HG03442 (cell line): Measurements from ENCODE around the gene PDXK.
A peak's percentile ranks its signal among the peaks of the same experiment; 100 is the strongest.

Source experiments
- ATAC-seq: cut with Tn5 transposase; IDR thresholded peaks from one replicate; pipeline ENCODE4 v1.9.1; 2021; ENCODE audit warnings: mild to moderate bottlenecking, moderate library complexity; ENCODE audit not compliant: unreplicated experiment

The PDXK gene

DNA sequence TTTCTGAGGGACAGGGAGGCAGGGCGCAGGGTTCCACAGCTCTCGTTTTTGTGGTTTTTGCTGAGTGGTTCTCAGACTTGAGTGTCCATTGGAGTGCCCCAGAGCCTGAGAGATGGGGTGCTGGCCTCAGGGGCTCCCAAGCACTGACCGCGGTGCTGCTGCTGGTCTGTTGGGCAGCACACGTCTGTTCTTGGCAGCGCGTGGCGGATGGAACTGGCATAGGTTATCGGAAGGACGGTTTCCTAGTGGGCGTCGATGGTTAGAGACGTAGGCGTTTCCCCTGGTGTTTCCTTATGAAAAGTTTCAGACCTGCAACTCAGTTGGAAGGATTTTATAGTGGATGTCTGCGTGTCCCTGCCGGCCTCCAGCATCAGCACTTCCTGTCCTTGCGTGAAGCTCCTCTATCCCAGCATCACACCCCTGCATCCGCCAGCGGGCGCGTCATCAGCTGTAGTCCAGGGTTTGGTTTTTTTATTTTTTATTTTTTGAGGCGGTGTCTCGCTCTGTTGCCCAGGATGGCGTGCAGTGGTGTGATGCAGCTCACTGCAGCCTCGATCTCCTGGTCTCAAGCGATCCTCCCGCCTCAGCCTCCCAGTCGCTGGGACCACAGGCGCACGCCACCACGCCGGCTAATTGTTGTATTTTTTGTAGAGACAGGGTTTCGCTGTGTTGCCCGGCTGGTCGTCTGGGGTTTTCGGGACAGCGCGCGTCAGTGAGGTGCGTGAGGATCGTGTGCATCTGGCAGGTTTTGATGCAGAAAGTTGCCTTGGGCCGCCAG is 82.3 kb downstream of the PDXK start:
- ATAC-seq, result no peak

DNA sequence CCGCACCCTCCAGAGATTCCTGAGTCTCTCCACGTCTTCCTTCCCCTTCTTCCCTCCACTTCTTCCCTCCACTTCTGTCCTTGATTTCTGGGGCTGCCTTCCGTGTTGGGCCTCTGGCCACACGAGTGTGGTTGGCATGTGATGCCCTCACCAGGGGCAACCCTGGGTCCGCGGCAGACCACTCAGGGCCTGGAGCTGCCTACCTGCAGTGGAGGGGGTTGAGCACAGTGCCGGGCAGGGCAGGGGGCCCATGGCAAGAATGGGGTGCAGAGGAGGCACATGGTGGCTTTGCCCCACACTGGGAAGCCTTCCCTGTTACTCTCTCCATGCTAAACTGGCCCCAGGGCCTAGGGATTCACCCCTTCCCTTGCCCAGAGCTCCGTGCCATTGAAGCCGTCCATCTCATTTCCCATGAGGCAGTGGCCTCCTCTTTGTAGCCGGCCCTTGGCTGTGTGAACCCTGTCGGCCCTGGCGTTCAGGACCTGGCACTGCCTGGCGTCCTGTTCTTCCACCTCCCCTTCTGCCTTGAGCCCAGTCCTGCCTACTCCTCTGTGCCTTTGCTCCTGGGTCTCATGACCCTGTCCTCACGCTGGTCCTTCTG is 83.9 kb downstream of the PDXK start:
- no peak for ATAC-seq

DNA sequence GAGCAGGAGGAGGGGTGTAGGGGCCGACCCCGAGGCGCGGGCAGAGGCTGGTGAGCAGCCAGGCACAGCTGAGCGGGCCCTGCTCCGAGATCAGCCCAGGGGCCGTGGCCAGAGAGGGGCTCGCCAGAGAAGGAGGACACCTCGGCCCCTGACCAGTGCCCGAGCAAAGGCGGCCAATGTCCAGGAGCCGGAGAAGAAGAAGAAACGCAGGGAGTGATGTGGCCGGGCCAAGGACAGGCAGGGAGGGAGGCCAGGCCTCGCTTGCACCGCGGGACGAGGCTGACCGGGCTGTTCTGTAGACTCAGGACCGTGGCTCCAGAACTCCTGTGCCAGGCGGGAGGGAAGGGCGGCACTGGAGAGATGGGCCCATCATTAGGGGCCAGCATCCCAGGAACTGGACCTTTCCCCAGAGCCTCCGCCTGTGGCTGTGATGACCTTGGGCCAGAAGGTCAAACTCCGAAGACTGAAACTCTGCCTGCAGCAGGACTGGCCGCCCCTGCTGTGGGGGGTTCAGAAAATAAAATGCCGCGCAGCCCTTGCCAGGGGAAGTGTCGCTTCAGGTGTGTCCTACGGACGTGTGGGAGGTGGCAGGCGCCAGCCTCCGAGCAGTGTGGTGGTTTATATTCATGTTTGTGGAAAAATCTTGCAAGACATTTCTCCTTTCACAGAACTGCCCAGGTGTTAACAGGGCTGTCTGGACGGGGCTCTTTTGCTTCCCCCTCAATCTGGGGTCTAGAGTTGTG is 84.8 kb downstream of the PDXK start:
- ATAC-seq, result no peak

DNA sequence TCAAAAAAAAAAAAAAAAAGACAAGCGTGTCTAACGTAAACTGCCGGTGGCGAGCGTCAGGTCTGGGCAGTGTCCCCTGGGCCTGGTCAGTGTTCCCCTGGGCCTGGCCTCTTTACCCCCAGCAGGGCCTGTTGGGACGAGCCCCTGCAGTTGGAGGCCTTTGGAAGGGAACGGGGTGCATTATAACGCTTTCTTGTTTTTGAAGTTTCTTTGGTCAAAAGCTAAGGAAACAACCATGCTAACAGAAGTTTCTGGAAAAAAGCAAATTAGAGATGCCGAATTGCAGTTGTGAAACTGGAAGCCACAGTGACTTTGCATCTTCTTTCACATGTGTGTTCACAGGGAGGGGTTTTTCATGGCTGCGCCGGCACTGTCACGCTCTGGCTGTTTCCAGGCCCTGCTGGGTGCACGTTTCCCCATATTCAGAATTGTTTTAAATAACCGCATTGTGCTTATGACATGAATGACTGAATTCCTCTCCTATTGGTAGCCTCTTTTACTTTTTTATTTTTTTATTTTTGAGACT is 86.4 kb downstream of the PDXK start:
- peak; percentile 79 for ATAC-seq

DNA sequence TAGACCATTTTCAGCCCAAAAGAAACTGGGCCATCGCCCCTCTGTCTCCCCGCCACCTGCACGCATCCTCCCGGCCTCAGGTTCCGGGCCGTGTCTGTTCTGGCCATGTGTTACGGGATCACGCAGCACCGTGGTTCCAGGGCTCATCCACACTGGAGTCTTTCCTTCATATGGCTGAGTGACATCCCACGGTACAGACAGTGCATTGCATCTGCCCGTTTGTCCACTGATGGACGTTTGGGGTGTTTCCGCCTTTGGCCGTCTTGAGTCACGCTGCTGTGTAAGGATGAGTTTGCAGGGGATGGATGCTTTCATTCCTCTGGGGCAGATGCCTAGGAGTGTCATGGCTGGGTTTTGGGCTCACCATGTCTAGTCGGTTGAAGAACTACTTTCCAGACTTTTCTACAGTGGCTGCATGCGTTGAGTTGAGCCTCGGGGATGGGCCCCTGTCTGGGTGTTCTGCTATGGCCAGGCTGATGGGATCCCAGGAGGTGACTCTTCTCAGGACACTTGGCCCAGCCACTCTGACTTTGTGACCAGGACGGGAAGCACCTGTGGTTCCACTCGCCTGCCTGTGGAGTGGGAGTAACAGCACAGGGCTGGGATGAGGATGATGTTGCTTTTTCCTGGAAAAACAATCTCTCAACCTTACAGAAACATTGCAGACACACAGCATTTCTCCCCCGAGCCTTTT is 87.2 kb downstream of the PDXK start:
- ATAC-seq, result peak; percentile 7

DNA sequence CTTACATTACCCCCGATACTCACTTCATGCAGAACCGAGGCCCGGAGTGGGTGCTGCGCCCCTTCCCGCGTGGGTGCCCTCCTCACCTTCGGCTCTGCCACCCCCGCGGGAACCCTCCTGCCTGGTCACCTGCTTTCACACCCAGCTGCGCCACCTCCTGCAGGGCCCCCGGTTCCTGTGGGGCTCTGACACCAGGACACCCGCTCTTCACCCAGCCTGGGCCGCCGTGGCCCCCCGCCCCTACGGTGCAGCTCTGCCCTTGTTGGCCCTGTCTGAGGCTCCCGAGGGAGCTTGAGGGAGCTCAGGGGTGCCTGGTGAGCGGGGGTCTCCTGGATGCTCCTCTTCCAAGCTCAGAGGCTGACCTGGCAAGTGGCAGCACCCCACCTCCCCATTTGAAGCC is 89.4 kb downstream of the PDXK start:
- no peak for ATAC-seq

DNA sequence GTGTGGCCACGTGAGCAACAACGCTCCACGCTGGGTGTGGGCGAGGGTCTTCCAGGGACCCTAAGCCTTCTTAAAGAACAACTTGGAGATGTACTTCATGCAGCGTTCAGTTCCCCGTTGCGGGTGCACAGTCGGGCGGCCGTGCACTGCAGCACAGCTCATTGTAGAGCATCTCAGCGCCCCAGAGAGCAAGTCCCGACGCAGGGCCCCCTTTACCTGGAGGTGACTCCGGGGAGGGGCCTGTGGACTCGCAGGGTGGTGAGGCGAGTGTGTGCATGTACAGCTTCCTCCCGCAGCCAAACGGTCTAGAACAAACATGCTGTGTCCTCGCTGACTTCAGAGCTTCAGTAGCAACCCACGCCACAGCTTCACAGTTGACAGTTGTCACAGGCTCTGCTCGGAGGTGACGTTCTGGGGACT is 89.9 kb downstream of the PDXK start:
- no peak for ATAC-seq

DNA sequence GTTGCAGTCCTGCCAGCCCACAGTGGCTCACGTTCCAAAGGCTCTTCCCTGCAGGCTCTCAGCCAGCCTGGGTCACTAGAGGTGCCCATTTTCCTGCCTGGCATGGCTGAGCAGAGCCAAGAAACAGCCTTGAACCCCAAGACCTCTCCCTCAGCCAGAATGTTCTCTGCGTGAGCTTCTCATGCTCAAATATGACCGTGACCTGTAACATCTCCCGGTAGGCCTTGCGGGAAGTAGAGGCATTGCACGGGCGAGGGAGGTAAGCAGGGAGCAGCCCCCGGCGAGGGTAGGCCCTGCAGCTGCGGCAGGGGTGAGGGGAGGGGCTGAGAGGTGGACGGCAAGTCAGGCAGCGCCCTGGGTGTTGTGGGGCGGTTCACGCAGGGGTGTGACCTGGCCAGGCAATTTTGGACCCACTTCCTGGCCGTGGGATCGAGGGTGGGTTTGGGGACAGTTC is 90.4 kb downstream of the PDXK start:
- ATAC-seq, result no peak

DNA sequence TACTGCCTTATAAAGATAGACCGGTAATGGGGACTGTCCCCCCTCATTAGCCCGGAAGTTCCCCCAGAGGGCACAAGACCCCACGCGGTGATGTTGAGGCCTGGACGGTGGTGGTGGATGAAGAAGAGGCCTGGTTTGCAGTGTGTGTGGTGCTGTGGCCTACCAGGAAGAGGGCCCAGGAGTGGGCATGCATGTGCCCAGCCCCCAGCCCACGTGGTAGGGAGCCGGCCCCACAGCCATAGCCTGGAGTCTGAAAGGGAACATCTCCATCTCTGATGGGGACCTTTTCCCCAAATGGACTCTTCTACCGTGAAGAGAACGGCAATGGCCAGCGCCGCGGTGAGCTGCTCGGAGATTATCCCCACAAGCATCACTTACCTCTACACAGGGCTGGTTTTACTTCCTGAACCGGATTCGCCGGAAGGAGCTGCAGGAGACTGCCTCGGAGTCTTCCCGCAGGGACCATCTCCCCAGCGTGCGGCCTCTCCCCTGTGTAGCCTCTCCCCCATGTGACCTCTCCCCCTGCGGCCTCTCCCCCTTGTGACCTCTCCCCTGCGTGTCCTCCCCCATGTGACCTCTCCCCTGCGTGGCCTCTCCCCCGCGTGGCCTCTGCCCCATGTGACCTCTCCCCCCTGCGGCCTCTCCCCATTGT is 91.0 kb downstream of the PDXK start:
- ATAC-seq, result no peak

DNA sequence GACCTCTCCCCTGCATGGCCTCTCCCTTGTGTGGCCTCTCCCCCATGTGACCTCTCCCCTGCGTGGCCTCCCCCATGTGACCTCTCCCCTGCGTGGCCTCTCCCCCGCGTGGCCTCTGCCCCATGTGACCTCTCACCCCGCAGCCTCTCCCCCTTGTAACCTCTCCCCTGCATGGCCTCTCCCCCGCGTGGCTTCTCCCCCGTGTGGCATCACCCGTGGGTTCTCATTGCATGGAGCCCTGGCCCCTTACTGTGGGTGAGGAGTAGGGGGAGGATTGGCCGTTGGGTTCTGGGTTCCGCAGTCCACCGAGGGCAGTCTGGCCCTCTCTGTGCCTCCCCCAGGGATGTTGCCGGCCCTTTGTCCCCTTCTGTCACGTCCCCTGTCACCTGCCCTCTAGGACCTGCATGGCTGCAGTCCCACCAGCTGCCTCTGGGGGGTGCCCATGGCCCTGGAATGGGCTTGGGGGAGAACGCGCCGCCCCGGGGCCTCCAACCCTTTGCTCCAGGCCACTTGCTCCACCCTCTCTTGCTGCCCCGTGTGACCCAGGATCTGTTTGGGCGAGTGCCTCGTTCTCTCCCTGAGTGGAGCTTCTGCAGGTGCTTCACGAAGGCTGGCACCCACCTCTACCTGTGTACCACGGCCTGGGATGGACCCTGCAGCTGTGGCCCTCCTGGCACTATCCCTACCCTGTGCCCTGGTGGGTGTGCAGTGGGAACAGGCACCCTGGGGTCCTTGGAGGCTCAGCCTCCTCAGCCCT is 91.8 kb downstream of the PDXK start:
- peak; percentile 69 for ATAC-seq

DNA sequence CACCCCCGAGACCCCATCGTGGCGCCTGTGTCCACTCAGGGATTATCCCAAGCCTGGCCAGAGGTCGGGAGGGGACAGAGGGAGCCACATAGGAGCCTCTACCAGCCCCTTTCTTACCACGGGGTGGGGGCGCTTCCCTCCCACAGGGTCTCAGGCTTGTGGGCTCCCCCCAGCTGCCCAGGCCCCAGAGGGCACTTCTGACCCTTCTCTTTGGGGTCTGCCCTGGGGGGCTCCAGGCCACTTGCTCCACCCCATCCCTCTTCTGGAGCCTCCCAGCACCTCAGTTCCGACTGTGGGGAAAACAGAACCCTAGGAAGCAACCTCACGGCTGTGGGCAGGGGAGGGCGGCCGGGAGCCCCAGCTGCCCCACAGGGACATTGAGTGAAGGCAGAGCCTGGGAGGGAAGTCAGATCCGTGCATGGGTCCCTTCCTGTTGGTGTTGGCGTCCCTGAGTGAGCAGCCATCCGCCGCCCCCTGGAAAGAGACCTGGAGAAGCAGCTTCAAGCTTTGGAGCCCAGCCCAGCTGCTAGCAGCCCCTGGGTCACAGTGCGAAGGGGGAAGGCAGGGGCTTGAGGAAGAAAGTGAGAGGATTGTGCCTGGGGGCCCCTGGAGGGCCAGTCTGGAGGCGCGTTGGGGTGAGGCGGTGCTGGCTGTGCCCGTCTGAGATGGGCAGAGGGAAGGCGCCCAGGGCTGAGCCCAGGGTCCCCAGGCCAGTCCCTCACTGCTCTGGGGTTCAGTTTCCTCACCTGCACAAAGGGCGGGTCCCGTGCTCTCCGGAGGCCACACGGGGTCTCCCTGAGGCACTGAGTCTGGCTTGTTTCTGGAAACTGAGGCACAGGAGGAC is 92.6 kb downstream of the PDXK start:
- no peak for ATAC-seq
